Transverse colon (tissue), 4 donors: ENCODE results near the gene NDUFA6.

Source experiments
- POLR2A ChIP-seq: fragments of 450-650 bp; IDR thresholded peaks from one replicate; pipeline ENCODE4 v1.6.1; 2016; ENCODE audit warnings: antibody characterized with exemption, mild to moderate bottlenecking, moderate library complexity
- POLR2AphosphoS5 ChIP-seq, 3 donors: sonication (generic); formaldehyde crosslinking; IDR thresholded peaks; one replicate each; pipeline ENCODE4 v1.6.1; 2016; ENCODE audit warnings: antibody characterized with exemption in 3 of 3
- TF ChIP-seq, protein P1 (sequence below), 5 experiments: fragments of 200-600 bp in 3 of 5; fragments of 450-650 bp in 2 of 5; sonication (generic) in 3 of 5; IDR thresholded peaks; 1 replicate in 2 of 5; 2 replicates in 3 of 5; pipeline ENCODE4 v1.5.1; 2016 to 2017; ENCODE audit warnings: antibody characterized with exemption in 5 of 5, inconsistent platforms in 3 of 5, mild to moderate bottlenecking in 2 of 5, moderate library complexity in 1 of 5

DNA sequence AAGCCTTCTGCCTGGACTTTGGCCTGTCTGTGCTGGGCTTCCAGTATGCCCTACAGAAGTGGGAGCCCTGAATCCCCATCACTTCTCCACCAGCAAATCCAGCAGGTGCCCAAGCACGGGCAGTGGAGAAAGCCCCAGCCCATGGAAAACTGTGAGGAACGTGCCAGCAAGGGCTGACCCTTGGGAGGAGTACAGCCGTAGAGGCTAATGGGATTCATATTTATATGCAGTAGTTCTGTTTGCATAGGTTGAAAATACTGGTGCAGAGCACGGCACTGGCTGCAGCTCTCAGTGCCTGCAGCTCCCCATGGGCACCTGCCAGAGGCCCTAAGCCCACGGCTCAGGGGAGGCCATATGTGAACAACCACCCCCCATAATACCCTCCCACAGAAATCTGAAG lies 30.1 kb downstream of the NDUFA6 start:
- TF ChIP-seq POLR2A (no peak), POLR2AphosphoS5 (IDR thresholded peaks at IDR 0.05) (no peak)
- TF ChIP-seq, protein P1, sequence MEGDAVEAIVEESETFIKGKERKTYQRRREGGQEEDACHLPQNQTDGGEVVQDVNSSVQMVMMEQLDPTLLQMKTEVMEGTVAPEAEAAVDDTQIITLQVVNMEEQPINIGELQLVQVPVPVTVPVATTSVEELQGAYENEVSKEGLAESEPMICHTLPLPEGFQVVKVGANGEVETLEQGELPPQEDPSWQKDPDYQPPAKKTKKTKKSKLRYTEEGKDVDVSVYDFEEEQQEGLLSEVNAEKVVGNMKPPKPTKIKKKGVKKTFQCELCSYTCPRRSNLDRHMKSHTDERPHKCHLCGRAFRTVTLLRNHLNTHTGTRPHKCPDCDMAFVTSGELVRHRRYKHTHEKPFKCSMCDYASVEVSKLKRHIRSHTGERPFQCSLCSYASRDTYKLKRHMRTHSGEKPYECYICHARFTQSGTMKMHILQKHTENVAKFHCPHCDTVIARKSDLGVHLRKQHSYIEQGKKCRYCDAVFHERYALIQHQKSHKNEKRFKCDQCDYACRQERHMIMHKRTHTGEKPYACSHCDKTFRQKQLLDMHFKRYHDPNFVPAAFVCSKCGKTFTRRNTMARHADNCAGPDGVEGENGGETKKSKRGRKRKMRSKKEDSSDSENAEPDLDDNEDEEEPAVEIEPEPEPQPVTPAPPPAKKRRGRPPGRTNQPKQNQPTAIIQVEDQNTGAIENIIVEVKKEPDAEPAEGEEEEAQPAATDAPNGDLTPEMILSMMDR (IDR thresholded peaks at IDR 0.05), result no peak
